ENCODE results near the gene CHRNA7.
"Not testable (repeated sequence)": the region's sequence is repeated elsewhere in the genome, so short reads cannot be mapped to it uniquely, and the experiment has no call there.

Gene CHRNA7

GRCh38 chr15:32167913-32168312, 137.6 kb downstream of the CHRNA7 start:
- DNase-seq (ENCODE audit: low read depth, low spot score): not testable (repeated sequence)

DNA sequence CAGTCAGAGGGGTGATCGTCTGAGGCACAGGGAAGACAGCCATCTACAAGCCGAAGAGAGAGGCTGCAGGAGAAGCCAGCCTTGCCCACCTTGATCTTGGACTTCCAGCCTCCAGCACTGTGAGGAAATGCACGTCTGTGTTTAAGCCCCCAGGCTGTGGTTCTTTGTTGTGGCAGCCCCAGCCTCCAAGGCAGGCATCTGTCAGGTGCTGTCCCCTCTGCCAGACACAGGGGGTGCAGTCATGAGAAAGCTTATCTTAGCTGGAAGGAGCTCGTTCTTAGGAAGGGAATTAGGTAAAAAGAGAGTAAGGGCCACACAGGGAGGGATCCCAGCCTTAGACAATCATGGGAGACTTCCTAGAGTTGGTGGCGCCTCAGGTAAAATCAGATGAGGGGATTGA, 150.3 kb downstream of the CHRNA7 start:
- DNase-seq (ENCODE audit: low read depth, low spot score): not testable (repeated sequence)

GRCh38 chr15:32193780-32194179, 163.5 kb downstream of the CHRNA7 start:
- DNase-seq (ENCODE audit: low read depth, low spot score): not testable (repeated sequence)

DNA sequence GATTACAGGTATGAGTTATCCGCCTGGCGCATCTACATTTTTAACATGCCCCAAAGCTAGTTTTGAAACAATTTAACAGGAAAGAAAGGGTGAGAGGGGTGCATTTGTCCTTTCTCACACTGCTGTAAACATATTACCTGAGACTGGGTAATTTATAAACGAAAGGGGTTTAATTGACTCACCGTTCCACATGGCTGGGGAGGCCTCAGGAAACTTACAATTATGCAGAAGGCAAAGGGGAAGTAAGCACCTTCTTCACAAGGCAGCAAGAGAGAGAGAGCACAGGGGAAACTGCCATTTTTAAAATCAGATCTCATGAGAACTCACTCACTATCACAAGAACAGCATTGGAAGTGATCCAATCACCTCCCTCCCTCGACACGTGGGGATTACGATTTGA, 165.9 kb downstream of the CHRNA7 start:
- DNase-seq (ENCODE audit: low read depth, low spot score): not testable (repeated sequence)

DNA sequence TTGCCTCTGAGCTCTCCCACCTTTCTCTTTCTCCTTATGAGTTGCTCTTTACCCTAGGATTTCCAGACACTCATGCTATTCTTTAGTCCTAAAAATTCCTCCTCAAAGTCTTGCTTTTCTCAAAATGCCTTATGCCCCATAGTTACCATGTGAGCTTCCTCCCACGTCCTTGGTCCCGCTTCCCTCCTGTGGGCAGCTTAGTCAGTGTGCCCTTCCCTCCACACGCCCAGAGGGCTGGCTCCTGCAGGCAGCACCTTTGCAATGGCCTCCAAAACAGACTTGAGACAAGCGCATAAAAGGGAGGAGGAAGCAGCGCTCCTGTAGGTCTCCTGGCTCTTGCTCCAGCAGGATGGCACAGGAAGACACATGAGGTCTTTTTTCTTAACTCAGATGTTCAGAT, 168.6 kb downstream of the CHRNA7 start:
- not testable (repeated sequence) for DNase-seq (ENCODE audit: low read depth, low spot score)

- DNase-seq (ENCODE audit: low read depth, low spot score): not testable (repeated sequence)
Measured at GRCh38 chr15:32209081-32209480, 178.8 kb downstream of the CHRNA7 start.

GRCh38 chr15:32218666-32219065, 188.4 kb downstream of the CHRNA7 start:
- no peak for DNase-seq (ENCODE audit: low read depth, low spot score)

Data from astrocyte of the hippocampus (primary cell).